Mesendoderm (in vitro differentiated cells): Measurements from ENCODE around the gene KMT2A.
"Not testable (repeated sequence)": the region's sequence is repeated elsewhere in the genome, so short reads cannot be mapped to it uniquely, and the experiment has no call there.

ENCODE experiments used
- DNase-seq: peaks from one replicate; pipeline ENCODE4 v3.0.0; 2013
- H2AK5ac ChIP-seq: 2 replicates; pipeline ENCODE4 v1.6.1; 2013; ENCODE audit warnings: low read length, inconsistent platforms
- H2BK120ac ChIP-seq: 2 replicates; pipeline ENCODE4 v1.6.1; 2013; ENCODE audit warnings: low read depth, mild to moderate bottlenecking, low read length, moderate library complexity, mixed read lengths
- H2BK15ac ChIP-seq: replicated peaks from 2 replicates; pipeline ENCODE4 v1.6.1; 2013; ENCODE audit warnings: low read depth, mild to moderate bottlenecking, moderate library complexity
- H2BK5ac ChIP-seq: 2 replicates; pipeline ENCODE4 v1.6.1; 2013; ENCODE audit warnings: low read length, inconsistent platforms
- H3K18ac ChIP-seq: 2 replicates; pipeline ENCODE4 v1.6.1; 2013; ENCODE audit warnings: mild to moderate bottlenecking, low read length, mixed read lengths
- H3K23ac ChIP-seq: one replicate; pipeline ENCODE4 v1.6.1; 2013; ENCODE audit warnings: low read length
- H3K27ac ChIP-seq: 2 replicates; pipeline ENCODE4 v1.5.1; 2013; ENCODE audit warnings: low read depth, mild to moderate bottlenecking, inconsistent platforms, low read length, moderate library complexity
- H3K27me3 ChIP-seq: 2 replicates; pipeline ENCODE4 v1.6.1; 2013; ENCODE audit warnings: low read length, control low read depth, mild to moderate bottlenecking, inconsistent platforms; ENCODE audit not compliant: insufficient read depth, poor library complexity
- H3K36me3 ChIP-seq: 2 replicates; pipeline ENCODE4 v1.6.1; 2013; ENCODE audit warnings: low read length, inconsistent platforms; ENCODE audit not compliant: control insufficient read depth, insufficient read depth
- H3K4ac ChIP-seq: one replicate; pipeline ENCODE4 v1.6.1; 2013; ENCODE audit warnings: low read depth, mild to moderate bottlenecking, low read length, moderate library complexity
- H3K4me1 ChIP-seq: 2 replicates; pipeline ENCODE4 v1.6.1; 2013; ENCODE audit warnings: low read depth, low read length, inconsistent platforms; ENCODE audit not compliant: control insufficient read depth
- H3K4me2 ChIP-seq: 2 replicates; pipeline ENCODE4 v1.6.1; 2013; ENCODE audit warnings: low read length
- H3K4me3 ChIP-seq: 2 replicates; pipeline ENCODE4 v1.5.1; 2013; ENCODE audit warnings: mild to moderate bottlenecking, low read length
- H3K56ac ChIP-seq: one replicate; pipeline ENCODE4 v1.6.1; 2013; ENCODE audit warnings: low read length
- H3K79me1 ChIP-seq: 2 replicates; pipeline ENCODE4 v1.6.1; 2013; ENCODE audit warnings: low read length, inconsistent platforms
- H3K79me2 ChIP-seq: 2 replicates; pipeline ENCODE4 v1.6.1; 2013; ENCODE audit warnings: mild to moderate bottlenecking, low read length; ENCODE audit not compliant: control insufficient read depth, insufficient read depth
- H3K9ac ChIP-seq: 2 replicates; pipeline ENCODE4 v1.6.1; 2013; ENCODE audit warnings: low read length, inconsistent platforms
- H4K5ac ChIP-seq: one replicate; pipeline ENCODE4 v1.6.1; 2013; ENCODE audit warnings: low read length
- H4K8ac ChIP-seq: one replicate; pipeline ENCODE4 v1.6.1; 2013; ENCODE audit warnings: low read depth, mild to moderate bottlenecking, control low read depth, low read length, moderate library complexity
- WGBS: extraction: QIAGEN DNeasy Blood & Tissue Kit; methylation state at CpG from one replicate; pipeline ENCODE4 v1.1.7; 2013; ENCODE audit warnings: low lambda C conversion rate, missing lambda C conversion rate; ENCODE audit not compliant: insufficient coverage; ENCODE audit errors: extremely low coverage; 5-methylcytosine and 5-hydroxymethylcytosine counted together

Gene KMT2A

GRCh38 chr11:118565051-118565450, 128.8 kb downstream of the KMT2A start:
- WGBS: no CpG with 5 or more reads among the region's 5 CpGs
- Histone ChIP-seq H4K5ac (no peak overlapping the region), H3K79me1 (no peaks in the 10 kb centered on the region), H3K27ac (no peak overlapping the region), H2BK5ac (no peak overlapping the region), H3K23ac (no peak overlapping the region), H3K56ac (no peak overlapping the region), H3K27me3 (no peaks in the 10 kb centered on the region), H3K36me3 (no peaks in the 10 kb centered on the region), H3K4me2 (no peak overlapping the region), H3K18ac (no peak overlapping the region), H3K4me3 (no peak overlapping the region), H2BK15ac (no peak overlapping the region), H3K9ac (no peak overlapping the region), H3K4ac (peak overlapping the region; percentile 22), H2BK120ac (no peak overlapping the region), H2AK5ac (no peak overlapping the region), H3K79me2 (no peaks in the 10 kb centered on the region), H4K8ac (no peak overlapping the region), H3K4me1 (no peaks in the 10 kb centered on the region)
- DNase-seq: no peak

GRCh38 chr11:118569670-118570069, 133.4 kb downstream of the KMT2A start:
- Histone ChIP-seq H2BK120ac (no peak overlapping the region), H3K56ac (no peak overlapping the region), H3K4ac (no peak overlapping the region), H4K8ac (no peak overlapping the region), H3K36me3 (no peaks in the 10 kb centered on the region), H3K4me1 (no peaks in the 10 kb centered on the region), H3K18ac (no peak overlapping the region), H3K23ac (no peak overlapping the region), H3K4me3 (no peak overlapping the region), H3K79me1 (peaks cover 3% of the 10 kb centered on the region), H3K4me2 (no peak overlapping the region), H4K5ac (no peak overlapping the region), H2AK5ac (no peak overlapping the region), H3K9ac (no peak overlapping the region), H3K79me2 (peaks cover 18% of the 10 kb centered on the region), H3K27me3 (no peaks in the 10 kb centered on the region), H3K27ac (no peak overlapping the region), H2BK5ac (no peak overlapping the region), H2BK15ac (no peak overlapping the region)
- WGBS: no CpG with 5 or more reads among the region's 2 CpGs
- no peak for DNase-seq

GRCh38 chr11:118570787-118571186, 134.5 kb downstream of the KMT2A start:
- Histone ChIP-seq H4K8ac (no peak overlapping the region), H3K36me3 (no peaks in the 10 kb centered on the region), H3K9ac (no peak overlapping the region), H3K27ac (no peak overlapping the region), H3K4me1 (no peaks in the 10 kb centered on the region), H3K4me3 (no peak overlapping the region), H4K5ac (no peak overlapping the region), H3K27me3 (no peaks in the 10 kb centered on the region), H3K4me2 (no peak overlapping the region), H3K79me2 (peaks cover 27% of the 10 kb centered on the region), H3K79me1 (peaks cover 3% of the 10 kb centered on the region), H3K18ac (no peak overlapping the region), H2BK5ac (no peak overlapping the region), H2BK120ac (no peak overlapping the region), H3K4ac (no peak overlapping the region), H2AK5ac (no peak overlapping the region), H3K56ac (no peak overlapping the region), H2BK15ac (no peak overlapping the region), H3K23ac (no peak overlapping the region)
- DNase-seq: no peak
- no CpG with 5 or more reads among the region's 1 CpG for WGBS

GRCh38 chr11:118571701-118572060, 135.4 kb downstream of the KMT2A start:
- DNase-seq: peak; percentile 19

GRCh38 chr11:118572061-118572980, 136.0 kb downstream of the KMT2A start, which contains the start of gene ARCN1:
Gene ARCN1 (plus strand): TSS chr11:118572409. CDS start chr11:118572548, 139 bp downstream.
- Histone ChIP-seq H3K23ac (peak within 1 kb of the TSS; percentile 75), H3K18ac (peak within 1 kb of the TSS; percentile 85), H3K79me1 (peaks cover 3% of the 10 kb centered on the region), H3K27ac (peak within 1 kb of the TSS; percentile 74), H4K5ac (no peak within 1 kb of the TSS), H3K4ac (peak within 1 kb of the TSS; percentile 97), H3K27me3 (no peaks in the 10 kb centered on the region), H3K56ac (peak within 1 kb of the TSS; percentile 97), H2AK5ac (peak within 1 kb of the TSS; percentile 82), H2BK15ac (no peak within 1 kb of the TSS), H3K9ac (peak within 1 kb of the TSS; percentile 97), H2BK5ac (peak within 1 kb of the TSS; percentile 64), H3K4me2 (peak within 1 kb of the TSS; percentile 96), H3K4me3 (peak within 1 kb of the TSS; percentile 90), H4K8ac (no peak within 1 kb of the TSS), H2BK120ac (no peak within 1 kb of the TSS), H3K36me3 (no peaks in the 10 kb centered on the region), H3K79me2 (peaks cover 39% of the 10 kb centered on the region), H3K4me1 (no peaks in the 10 kb centered on the region)
- WGBS: no CpG with 5 or more reads among the region's 55 CpGs
- peak; percentile 91 for DNase-seq

More at GRCh38 chr11:118571701-118572060, 135.4 kb downstream of the KMT2A start:
- H3K36me3 ChIP-seq, H4K5ac ChIP-seq, H3K4me2 ChIP-seq, H2AK5ac ChIP-seq, H3K4me3 ChIP-seq, H4K8ac ChIP-seq, H3K4me1 ChIP-seq, H2BK5ac ChIP-seq, H3K4ac ChIP-seq, H3K79me1 ChIP-seq, H3K27ac ChIP-seq, H2BK120ac ChIP-seq, H2BK15ac ChIP-seq, H3K27me3 ChIP-seq, H3K23ac ChIP-seq: not testable (repeated sequence)
- H3K9ac ChIP-seq: peak overlapping the region; percentile 62
- peak overlapping the region; percentile 56 for H3K18ac ChIP-seq
- no CpG with 5 or more reads among the region's 15 CpGs for WGBS
- peak overlapping the region; percentile 67 for H3K56ac ChIP-seq
- H3K79me2 ChIP-seq: peaks cover 34% of the 10 kb centered on the region
